G401 (cell line): Measurements from ENCODE around the gene ADM2. TPM values are rescaled to one million over a fixed set of nuclear protein-coding genes. Genes with fewer than 3 reads are reported as not detected.

Source experiments
- DNase-seq: peaks from one replicate; pipeline ENCODE4 v3.0.0-alpha.2; 2015; ENCODE audit warnings: low spot score
- in situ Hi-C: cut with HindIII; loops from 2 replicates; pipeline ENCODE4 v1.10.0; 2016; ENCODE audit warnings: low sequenced_read_pairs, mixed read lengths
- total RNA-seq: library from RNA; depleted of rRNA; stranded (reverse); fragments of >200 nt; shearing (Covaris generic); gene quantifications from 2 replicates; pipeline ENCODE4 v1.2.3, GENCODE V29; 2014

ADM2 gene
- total RNA-seq, 1 experiment from 2014 or later = not detected

DNA sequence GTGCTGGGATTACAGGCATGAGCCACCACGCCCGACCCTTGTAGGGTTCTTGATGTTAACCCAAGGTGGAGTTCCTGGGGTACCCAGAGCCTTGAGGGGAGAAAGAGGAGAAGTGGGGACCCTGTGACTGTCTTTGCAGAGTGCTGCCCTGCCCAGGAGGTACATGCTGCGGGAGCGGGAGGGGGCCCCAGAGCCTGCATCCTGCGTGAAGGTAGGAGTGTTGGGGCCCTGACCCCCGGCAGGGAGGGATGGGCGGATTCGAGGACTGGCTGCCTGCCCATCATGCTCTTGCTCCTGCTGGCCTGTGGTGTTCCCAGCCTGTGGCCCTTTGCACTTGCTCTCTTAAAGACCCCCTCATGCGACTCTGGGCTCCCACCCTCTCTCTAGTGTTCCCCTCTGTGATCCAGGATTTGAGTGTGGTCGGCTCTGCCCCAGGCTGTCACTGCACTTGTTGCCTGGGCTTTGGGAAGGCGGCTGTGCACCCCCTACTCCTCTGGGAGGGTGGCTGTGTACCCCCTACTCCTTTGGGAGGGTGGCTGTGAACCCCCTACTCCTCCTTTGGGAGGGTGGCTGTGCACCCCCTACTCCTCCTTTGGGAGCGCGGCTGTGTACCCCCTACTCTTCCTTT is 39.6 kb downstream of the ADM2 start:
- in situ Hi-C loops = no loop called here
- no peak for DNase-seq

DNA sequence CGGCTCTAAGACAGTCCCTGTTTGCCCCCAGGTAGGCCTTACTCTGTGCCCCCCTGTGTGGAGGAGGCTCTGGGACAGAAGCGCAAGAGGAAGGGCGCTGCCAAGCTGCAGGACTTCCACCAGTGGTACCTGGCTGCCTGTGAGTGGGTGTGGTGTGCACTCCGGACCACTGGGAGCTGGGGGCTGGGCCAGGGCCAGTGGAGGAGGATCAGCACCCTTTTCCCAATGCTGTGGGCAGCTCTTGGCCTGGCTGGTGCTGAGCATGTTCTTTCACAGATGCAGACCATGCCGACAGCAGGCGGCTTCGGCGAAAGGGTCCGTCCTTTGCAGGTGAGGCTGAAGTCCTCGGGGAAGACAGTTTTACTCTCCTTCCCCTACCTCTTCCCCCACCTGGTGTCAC is 40.4 kb downstream of the ADM2 start:
- in situ Hi-C loops = no loop called here
- no peak for DNase-seq

GRCh38 chr22:50522208-50522805 is 41.0 kb downstream of the ADM2 start:
- DNase-seq = no peak
- in situ Hi-C loops = no loop called here

- no peak for DNase-seq
- in situ Hi-C loops = no loop called here
Measured at GRCh38 chr22:50522806-50523438, 41.6 kb downstream of the ADM2 start.

- in situ Hi-C loops = no loop called here
Measured at GRCh38 chr22:50523458-50523805, 42.1 kb downstream of the ADM2 start.

DNA sequence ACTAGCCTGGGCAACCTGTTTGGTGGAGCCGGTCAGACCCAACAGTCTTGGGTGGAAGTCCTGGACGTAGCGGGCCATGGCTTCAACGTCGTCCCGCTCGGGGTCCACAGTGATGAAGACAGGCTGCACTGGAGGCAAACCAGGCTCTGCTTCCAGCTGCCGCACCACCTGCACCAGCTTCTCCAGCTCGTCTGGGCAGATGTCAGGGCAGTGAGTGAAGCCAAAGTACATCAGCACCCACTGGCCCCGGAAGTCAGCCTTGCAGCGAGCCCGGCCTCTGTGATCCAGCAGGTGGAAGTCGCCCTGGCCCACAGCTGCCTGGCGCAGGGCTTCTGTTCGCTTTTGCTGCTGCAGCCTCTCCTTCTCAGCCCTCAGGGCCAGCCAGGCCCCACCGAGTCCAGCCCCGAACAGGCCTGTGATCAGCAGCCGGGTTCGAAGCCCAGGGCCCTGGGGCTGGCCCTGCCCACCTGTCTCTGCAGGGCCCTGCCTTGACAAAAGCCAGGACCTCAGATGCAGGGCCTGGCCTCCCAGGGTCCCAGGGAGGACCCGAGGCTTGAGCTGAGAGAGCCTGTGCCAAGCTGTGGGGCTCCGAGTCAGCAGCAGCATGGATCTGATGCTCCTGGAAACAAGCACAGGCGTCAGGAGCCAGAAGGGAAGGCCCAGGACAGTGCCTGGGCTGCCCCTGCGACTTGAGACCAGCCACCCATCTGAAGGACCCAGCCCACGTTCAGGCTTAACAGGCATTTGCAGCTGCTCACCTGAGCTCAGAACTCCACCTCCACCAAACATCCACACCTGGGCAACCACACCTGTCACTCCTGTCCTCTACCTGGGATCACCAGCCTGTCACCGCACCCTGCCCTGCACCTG is 42.7 kb downstream of the ADM2 start:
- DNase-seq = no peak
- in situ Hi-C loops = no loop called here

More at GRCh38 chr22:50523458-50523805, 42.1 kb downstream of the ADM2 start:
- no peak for DNase-seq

DNA sequence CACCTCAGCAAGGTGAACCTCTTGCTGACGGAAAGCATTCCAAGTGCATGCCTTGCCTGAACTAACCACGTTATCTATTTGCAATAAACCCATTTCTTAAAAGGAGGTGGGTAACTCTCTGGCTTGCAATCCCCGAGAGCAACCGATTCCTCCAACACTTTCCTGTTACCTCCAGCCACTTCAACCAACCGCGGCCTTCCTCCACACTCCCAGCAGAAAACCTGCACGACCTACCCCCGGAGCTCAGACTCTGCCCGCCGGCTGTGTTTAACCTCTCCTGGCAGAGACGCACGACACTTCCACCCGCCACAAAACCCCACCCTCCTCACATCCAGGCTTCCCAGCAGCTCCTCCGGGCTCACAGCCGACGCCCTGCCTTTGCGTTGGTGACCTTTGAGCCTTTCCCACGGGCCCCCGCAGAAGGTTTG is 43.3 kb downstream of the ADM2 start:
- in situ Hi-C loops = no loop called here
- no peak for DNase-seq

DNA sequence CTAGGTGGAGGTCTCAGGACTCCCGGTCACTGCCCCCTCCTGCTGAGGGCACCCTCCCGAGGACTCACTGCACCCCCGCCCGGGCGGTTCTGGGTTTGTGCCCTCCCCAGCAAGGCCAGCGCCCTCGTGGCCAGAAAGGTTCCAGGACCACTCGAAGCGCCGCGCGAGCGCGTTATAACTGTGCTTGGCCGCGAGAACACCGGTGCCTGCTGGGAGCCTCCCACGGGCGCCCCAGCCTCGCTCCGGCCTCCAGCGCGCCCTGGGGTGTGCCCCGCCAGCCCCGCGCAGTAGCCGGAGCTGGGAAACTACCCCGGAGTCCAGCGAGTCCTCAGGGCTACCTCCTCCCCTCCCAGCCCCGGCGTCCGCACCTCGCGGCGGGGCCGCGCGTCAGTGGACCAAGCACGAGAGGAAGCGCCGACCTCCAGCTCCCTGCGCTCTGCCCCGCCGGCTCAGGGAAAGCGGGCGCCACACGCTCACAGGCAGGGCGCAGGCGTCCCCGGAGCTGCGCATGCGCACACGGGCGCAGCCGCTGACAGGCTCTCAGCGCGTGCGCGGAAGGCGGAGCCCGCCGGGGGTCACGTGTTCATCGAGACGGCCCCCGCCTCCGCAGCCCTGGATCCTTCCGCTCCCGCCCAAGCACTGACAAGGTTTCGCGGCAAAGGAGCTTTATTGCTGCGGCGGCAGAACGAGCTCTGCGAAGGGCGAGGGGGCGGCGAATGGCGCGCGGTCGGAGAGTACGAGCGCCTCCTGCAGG is 43.9 kb downstream of the ADM2 start, which contains the start of gene SCO2:
Gene SCO2 (minus strand): TSS at position 495 of the 754 bp plus-strand sequence. CDS start 1,187 bp downstream, outside the sequence.
- in situ Hi-C loops = no loop called here
- DNase-seq = peak; percentile 93

DNA sequence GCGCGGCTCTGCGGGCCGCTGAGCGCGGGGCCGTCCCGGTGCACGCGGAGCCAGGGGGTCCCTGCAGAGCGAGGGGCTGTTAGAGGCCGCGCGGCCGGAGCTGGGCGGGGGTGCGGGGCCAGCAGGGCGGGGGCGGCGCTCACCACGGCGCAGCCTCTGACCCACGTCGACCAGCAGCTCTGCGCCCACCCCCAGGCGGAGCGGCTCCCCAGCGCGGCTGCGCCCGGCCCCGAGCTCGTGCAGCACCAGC is 44.4 kb downstream of the ADM2 start:
- no peak for DNase-seq
- in situ Hi-C loops = no loop called here

- DNase-seq = peak; percentile 67
- in situ Hi-C loops = no loop called here
Measured at GRCh38 chr22:50526108-50526833, 44.9 kb downstream of the ADM2 start.

- in situ Hi-C loops = no loop called here
- no peak for DNase-seq
Measured at GRCh38 chr22:50526834-50527801, 45.8 kb downstream of the ADM2 start.

- DNase-seq = no peak
- in situ Hi-C loops = no loop called here
Measured at GRCh38 chr22:50527921-50528681, 46.8 kb downstream of the ADM2 start.

- DNase-seq = no peak
- in situ Hi-C loops = no loop called here
Measured at GRCh38 chr22:50528682-50529415, 47.5 kb downstream of the ADM2 start.

- in situ Hi-C loops = no loop called here
- no peak for DNase-seq
Measured at GRCh38 chr22:50529416-50529896, 48.1 kb downstream of the ADM2 start.

GRCh38 chr22:50529897-50530579 is 48.7 kb downstream of the ADM2 start, which contains the start of gene TYMP:
Gene TYMP, minus strand, starts transcription at chr22:50530012. Its CDS starts 303 bp downstream, at chr22:50529709.
- in situ Hi-C loops = no loop called here

DNA sequence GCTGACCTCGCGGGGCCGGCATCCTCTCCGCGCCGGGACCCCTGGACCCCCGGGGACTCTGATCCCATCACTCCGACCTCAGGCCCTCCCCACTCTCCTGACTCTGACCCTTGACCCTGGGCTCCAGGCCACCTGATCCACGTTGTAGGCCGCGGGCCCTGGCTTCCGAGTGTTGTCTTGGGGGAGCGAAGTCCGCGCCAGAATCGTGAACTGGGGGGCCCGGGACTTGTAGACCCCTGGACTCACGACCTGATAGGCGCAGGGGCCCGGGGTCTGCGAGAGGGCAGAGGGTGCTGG is 49.2 kb downstream of the ADM2 start:
- no peak for DNase-seq
- in situ Hi-C loops = no loop called here

More at GRCh38 chr22:50529897-50530579, 48.7 kb downstream of the ADM2 start, which contains the start of gene TYMP:
- DNase-seq = no peak
